GM06990 (cell line): Measurements from ENCODE around the gene MALAT1.

ENCODE experiments used
- DNase-seq: peaks from one replicate; pipeline ENCODE4 v3.0.0-alpha.2; 2011; ENCODE audit not compliant: insufficient read length; ENCODE audit errors: extremely low read depth
- H3K27me3 ChIP-seq: replicated peaks from 2 replicates; pipeline ENCODE4 v1.6.0; 2011; ENCODE audit warnings: low read length; ENCODE audit not compliant: control insufficient read depth, insufficient read depth
- H3K36me3 ChIP-seq: 2 replicates; pipeline ENCODE4 v1.5.1; 2011; ENCODE audit warnings: low read length; ENCODE audit not compliant: control insufficient read depth, insufficient read depth
- H3K4me3 ChIP-seq: replicated peaks from 2 replicates; pipeline ENCODE4 v1.5.1; 2011; ENCODE audit warnings: low read depth, mild to moderate bottlenecking, control low read depth, low read length
- CTCF ChIP-seq: IDR thresholded peaks from 2 replicates; pipeline ENCODE4 v1.5.1; 2011; ENCODE audit warnings: low read length, control low read depth, mild to moderate bottlenecking, inconsistent platforms; ENCODE audit not compliant: insufficient read depth, poor library complexity, severe bottlenecking

Gene MALAT1

DNA sequence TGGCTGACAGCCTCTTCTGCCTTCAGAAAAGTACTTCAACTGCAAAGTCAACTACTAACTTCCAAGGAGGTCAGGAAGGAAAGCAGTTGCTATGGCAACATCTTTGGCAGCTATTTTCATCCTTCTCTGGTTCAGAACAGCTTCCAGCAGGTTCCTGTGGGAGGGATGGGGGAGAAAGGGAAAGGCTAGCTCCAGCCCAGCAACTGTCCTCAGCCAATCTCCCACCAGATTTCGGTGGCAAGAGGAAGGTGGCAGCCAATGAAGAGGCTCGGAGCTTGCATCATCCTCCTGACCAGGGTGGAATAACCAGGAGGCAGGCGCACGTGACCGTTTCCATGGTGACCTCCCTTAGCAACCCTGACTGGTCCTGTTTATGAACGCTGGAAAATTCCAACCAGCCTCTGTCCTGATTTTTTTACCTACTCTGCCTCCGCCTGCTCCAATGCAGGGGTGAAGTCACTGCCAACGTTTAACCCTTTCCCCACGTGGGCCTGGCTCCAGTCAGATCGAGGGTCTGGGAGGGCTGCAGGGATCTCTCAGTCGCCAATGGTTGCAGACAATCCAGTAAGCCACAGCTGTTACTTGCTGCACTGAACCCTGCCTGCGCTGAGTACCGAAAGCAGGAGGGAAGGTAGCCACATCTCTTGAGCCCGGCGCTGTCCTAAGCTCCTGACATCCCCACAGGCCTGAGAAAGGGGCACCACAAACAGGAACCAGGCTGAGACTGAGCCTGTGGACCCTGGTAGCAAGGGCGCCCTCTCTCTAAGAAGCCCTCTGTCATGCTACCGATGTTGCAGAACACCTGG lies 11.2 kb upstream of the MALAT1 start:
- H3K36me3 ChIP-seq, result no peaks in the 10 kb centered on the region
- TF ChIP-seq CTCF, result peak; percentile 28
- peak; percentile 82 for DNase-seq
- H3K4me3 ChIP-seq, result peak overlapping the region; percentile 22; the same call in 1 of the 2 replicates
- H3K27me3 ChIP-seq, result no peaks in the 10 kb centered on the region

GRCh38 chr11:65488273-65489034 lies 10.4 kb upstream of the MALAT1 start:
- no peaks in the 10 kb centered on the region for H3K27me3 ChIP-seq
- no peak for TF ChIP-seq CTCF
- H3K4me3 ChIP-seq, result peak overlapping the region; percentile 22; the same call in 1 of the 2 replicates
- DNase-seq, result no peak
- no peaks in the 10 kb centered on the region for H3K36me3 ChIP-seq

DNA sequence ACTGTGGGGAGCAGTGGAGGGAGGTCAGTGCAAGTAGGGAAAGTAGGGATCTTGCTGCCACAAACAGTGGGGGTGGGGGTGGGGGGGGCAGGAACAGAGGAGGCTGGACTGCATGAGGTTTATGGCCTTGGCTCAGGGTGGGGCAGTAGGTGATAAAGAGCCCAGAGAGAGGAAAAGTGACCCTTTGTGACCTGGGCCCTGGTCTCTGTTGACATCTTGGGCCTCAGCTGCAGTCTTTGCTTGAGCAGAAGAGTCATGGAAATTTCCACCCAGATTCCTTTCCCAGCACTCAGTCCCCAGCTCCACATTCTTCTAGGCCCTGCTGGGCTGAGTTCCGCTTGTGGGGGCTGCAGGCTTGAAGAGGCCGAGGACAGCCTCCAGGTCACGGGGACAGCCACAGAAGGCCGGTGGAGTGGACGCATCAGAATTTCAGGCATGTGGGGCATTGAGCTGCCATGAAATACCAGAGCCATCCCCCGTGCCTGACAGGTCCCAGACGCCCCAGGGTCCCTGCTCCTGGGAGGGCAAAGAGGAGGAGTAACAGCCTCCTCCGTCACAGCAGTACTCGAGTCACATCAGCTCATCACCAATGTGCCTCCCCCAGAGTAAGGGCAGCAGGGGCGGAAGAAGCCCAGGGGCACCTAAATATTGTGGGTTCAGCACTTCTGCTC lies 9.7 kb upstream of the MALAT1 start:
- no peak for TF ChIP-seq CTCF
- H3K4me3 ChIP-seq, result no peak overlapping the region
- H3K27me3 ChIP-seq, result no peaks in the 10 kb centered on the region
- H3K36me3 ChIP-seq, result no peaks in the 10 kb centered on the region
- no peak for DNase-seq

GRCh38 chr11:65489706-65490320 lies 9.0 kb upstream of the MALAT1 start:
- no peaks in the 10 kb centered on the region for H3K27me3 ChIP-seq
- DNase-seq, result no peak
- no peak for TF ChIP-seq CTCF
- H3K36me3 ChIP-seq, result no peaks in the 10 kb centered on the region
- no peak overlapping the region for H3K4me3 ChIP-seq

GRCh38 chr11:65491163-65491465 lies 7.7 kb upstream of the MALAT1 start:
- H3K27me3 ChIP-seq, result no peaks in the 10 kb centered on the region
- H3K4me3 ChIP-seq, result no peak overlapping the region
- no peaks in the 10 kb centered on the region for H3K36me3 ChIP-seq
- no peak for DNase-seq
- TF ChIP-seq CTCF, result no peak
